GM18505 (cell line): ENCODE data around the gene EIF6.
A peak's percentile ranks its signal among the peaks of the same experiment; 100 is the strongest.
"Not testable (repeated sequence)": the region's sequence is repeated elsewhere in the genome, so short reads cannot be mapped to it uniquely, and the experiment has no call there.

Experiments
- ATAC-seq: cut with Tn5 transposase; IDR thresholded peaks from one replicate; pipeline ENCODE4 v1.9.1; 2021; ENCODE audit not compliant: unreplicated experiment
- POLR2A ChIP-seq: IDR thresholded peaks from 4 replicates; pipeline ENCODE4 v1.6.1; 2011; ENCODE audit warnings: borderline replicate concordance; ENCODE audit not compliant: insufficient read depth, insufficient read length; ENCODE audit errors: extremely low read depth

EIF6 gene

DNA sequence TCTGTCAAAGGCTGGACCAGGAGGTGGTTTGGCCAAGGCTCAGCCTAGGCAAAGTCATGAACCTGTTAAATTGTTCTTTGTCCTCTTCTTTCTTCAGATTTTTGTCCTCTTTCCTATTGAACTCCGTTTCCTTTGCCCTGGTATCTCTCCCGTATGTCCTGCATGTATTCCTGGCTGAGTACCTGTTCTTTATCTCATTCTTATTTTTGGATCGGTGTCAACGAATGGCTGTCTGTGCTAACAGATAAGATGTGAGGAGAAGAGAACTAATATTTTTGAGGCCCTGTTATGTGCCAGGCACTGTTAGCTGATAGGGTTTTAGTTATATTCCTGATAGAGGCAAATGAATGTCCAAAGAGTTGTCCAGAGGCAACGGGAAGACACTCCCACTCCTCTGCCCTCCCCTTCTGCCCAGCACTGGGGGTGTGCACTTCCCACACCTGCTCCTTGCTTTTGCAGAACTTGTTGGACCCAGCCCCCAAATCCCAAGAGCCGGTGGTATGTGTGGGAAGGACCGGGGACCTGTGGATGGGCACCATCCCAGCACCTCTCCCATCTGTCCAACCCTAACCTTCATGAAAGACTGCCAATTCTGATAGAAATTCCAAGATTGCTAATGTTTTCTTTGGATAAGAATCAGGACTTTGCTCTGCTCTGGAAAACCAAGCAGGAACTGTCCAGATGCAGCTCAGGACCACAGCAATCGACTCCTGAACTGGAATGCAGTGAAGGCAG, 27.2 kb downstream of the EIF6 start:
- TF ChIP-seq POLR2A = no peak

DNA sequence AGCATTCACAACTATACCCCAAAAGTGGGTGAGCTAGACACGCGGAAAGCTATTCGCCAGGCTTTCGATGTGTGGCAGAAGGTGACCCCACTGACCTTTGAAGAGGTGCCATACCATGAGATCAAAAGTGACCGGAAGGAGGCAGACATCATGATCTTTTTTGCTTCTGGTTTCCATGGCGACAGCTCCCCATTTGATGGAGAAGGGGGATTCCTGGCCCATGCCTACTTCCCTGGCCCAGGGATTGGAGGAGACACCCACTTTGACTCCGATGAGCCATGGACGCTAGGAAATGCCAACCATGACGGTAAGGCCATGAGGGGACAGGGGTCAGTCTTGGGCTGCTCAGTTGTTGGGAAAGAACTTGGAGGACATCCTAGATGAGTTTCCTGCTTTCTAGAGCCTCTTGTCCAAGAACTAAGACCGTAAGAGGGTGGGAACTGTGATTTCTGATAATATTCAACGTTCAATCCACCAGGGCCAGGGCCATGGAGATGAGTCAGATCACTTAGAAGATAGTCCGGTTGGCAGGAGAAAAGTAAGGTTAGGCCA, 30.0 kb downstream of the EIF6 start:
- no peak for ATAC-seq
- no peak for TF ChIP-seq POLR2A

More for the DNA sequence above, 27.2 kb downstream of the EIF6 start:
- ATAC-seq = no peak

DNA sequence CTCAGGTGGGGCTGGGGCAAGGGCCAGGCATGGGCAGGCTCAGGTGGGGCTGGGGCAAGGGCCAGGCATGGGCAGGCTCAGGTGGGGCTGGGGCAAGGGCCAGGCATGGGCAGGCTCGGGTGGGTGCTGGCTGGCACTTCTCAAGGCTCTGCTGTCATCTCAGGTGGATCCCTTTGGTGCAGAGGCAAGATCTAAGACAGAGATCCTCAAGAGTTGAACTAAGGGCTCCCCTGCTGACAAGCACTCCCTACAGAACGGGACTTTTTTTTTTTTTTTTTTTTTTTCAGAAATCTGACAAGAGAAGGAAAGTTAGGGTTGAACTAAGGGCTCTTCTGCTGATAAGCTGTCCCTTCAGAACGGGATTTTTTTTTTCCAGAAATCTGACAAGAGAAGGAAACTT, 31.6 kb downstream of the EIF6 start:
- no peak for TF ChIP-seq POLR2A
- ATAC-seq = no peak

DNA sequence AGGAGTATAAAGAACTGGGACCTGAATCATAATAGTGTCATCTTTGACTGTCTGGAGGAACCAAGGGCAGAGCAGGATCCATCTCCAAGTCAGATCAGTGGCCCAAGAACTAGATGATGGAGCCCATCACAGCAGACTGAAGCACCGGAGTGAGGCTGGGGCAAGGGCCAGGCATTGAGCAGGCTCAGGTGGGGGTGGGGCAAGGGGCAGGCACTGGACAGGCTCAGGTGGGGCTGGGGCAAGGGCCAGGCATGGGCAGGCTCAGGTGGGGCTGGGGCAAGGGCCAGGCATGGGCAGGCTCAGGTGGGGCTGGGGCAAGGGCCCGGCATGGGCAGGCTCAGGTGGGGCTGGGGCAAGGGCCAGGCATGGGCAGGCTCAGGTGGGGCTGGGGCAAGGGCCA, 32.0 kb downstream of the EIF6 start:
- not testable (repeated sequence) for ATAC-seq

DNA sequence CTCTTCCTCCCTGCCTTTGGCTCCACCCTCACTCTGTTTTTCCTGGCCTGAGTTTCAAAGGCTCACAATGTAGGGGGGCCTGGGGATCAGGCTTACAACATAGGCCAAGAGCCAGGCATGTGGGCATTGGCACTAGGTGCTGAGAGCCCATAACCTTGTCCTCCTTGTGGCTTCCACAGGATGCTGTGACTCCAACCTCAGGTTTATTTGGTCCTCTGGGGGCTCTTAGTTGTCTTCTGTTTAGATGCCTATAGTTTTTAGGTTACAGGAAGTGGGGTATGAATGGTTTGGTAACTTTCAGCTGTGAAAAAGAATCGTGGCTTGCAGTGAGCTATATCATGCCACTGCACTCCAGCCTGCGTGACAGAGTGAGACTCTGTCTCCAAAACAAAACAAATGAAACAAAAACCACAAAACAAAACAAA, 32.5 kb downstream of the EIF6 start:
- TF ChIP-seq POLR2A = no peak
- ATAC-seq = peak; percentile 66

DNA sequence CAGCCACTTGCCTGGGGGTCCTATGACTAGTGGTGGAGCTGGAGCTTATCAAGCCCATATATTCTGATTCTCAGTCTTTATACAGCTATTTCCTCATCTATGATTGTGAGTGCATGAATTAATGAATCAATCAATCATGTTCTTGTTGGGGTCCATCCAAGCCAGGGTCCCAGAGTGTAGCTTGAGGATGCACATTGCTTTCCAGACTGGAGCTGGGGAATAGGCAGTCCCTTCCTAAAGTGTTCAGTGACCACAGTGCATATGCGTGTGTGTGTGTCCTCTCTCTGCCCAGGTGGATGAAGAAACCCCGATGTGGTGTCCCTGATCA, 33.0 kb downstream of the EIF6 start:
- no peak for ATAC-seq

DNA sequence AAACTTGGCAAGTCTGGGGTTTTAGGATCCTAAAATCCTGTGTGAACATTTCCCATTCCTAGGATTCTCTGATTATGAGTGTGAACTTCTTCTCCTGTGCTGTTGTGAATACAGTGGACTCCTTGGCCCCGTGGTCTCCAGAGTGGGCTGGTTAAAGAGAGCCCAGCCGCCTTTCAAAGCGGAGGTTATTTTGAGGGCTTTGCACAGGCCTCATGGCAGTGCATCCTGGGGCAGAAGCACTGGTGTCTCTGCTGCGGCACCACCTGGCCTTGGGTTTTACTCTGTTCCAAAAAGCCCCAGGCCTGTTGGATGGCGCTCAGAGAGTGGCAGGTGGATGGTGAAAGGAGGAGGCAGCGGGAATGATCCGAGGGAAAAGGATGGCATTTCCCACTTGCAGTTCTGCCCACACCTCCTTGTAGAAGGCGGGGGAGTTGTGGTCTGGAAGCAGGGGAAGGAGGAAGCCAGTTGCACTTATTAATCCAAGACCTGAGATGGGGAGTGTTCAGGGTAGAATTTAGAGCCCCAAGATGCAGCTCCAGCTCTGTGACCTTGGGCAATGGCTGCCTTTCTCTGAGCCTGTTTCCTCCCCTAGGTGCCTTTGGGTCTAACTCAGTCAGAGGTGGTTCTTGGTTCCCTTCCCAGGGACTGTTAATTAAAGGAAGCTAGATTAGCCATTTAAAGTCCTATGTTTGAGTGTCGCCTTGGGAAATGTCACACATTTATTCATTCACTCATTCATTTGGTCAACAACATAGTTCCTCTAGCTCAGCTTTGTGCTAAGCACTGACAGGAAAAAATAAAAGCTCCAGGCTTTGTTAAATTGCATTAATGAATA, 35.7 kb downstream of the EIF6 start:
- no peak for ATAC-seq
- TF ChIP-seq POLR2A = no peak

More for the DNA sequence above, 33.0 kb downstream of the EIF6 start:
- TF ChIP-seq POLR2A = no peak

DNA sequence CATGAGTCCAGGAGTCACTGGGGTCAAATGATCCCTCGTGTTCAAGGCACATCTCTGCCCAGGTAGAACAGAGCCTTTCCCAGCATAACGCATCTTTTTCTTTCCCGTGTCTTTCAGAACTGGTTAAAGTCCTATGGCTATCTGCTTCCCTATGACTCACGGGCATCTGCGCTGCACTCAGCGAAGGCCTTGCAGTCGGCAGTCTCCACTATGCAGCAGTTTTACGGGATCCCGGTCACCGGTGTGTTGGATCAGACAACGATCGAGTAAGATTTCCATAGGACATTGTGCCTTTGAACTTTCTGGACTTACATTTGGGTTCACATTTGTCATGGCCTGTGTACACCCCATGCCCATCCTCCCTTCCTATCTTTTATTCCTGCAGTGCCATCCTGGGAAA, 37.8 kb downstream of the EIF6 start:
- no peak for ATAC-seq
- TF ChIP-seq POLR2A = no peak

DNA sequence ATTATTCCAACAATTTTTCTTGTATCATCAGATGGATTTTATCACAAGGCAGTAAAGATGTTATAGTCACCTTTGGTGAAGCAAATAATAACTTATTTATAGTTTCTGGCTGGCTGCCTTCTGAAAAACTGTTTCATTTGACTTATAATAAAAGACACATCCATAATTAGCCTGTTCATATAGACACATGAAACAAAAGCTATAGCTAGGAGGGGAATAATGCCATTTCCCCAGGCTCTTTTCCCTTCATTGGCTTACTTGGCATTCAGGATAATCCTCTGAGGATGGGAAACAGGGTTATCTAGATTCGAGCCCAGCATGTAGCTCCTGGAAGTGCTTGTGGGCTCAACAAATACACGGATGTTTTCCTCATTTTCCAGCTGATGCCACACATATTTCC, 40.6 kb downstream of the EIF6 start:
- ATAC-seq = no peak
- no peak for TF ChIP-seq POLR2A

DNA sequence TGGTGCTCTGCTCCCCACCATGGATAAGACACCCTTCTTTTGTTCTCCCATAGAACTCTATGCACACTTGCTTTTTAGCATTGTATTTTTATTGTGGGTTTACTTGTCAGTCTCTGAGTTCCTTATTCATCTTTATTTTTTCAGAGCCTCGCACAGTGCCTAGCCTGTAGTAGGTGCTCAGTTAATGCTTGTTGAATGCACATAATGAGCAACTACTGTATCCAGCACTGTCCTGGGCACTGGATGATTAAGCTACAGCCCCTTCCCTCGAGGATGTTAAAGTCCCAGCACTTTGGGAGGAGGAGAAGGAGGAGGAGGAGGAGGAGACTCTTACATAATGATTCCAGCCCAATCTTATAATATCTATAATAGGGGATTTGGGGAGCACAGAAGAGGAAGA, 41.3 kb downstream of the EIF6 start:
- no peak for TF ChIP-seq POLR2A
- ATAC-seq = no peak

DNA sequence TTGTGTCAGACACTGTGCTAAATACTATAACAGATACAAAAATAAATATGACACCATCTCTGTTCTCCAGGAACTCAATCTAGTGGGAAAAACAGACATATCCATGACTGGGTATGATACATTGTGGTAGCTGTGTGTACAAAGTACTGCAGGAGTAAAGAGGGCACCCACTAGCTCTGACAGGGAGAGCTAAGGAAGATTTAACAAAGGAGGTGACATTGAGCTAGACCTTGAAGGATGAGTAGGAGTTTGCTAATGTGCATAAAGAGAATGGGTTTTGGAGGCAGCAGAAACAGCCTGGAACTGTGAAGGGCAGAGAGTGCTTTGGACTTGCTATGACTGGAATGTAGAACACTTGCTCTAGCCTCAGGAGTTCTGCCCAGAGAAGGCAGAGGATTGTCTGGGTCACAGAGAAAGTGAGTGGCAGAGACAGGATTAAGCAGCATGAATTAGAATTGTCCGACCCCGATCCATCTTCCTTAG, 43.7 kb downstream of the EIF6 start:
- no peak for ATAC-seq

DNA sequence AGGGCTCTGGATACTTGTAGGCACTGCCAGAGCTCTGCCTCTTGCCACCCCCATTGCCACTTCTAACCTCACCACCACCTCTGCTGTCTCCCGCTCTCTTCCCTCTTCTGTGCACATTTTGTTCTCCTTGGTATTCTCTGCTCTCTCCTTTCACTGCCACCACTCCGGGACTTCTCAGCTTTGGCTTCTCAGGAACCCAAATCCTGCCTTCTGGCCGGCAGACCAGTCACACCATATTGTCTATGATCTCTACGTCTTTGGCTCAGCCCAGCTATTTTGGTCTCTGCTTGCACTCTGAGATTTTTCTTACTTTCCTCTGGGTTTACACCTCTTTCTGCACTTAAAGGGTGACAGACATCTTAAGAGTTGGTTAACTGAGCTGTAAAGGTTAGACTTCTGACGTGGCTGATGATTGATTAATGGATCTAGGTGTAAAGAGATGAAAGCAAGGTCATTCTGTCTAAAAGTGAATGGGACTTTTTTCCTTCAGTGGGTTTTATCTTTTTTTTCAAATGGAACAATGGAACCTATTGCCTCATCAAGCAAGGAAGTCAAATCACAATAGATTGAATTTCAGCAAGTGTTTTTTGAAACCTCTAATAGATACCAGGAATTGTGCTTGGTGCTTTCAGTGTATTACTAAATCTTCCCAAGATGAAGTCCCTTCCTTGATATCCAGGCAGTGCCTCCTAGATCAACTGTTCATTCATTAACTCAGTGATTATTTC, 44.3 kb downstream of the EIF6 start:
- no peak for ATAC-seq
- no peak for TF ChIP-seq POLR2A

More for the DNA sequence above, 43.7 kb downstream of the EIF6 start:
- TF ChIP-seq POLR2A = no peak

DNA sequence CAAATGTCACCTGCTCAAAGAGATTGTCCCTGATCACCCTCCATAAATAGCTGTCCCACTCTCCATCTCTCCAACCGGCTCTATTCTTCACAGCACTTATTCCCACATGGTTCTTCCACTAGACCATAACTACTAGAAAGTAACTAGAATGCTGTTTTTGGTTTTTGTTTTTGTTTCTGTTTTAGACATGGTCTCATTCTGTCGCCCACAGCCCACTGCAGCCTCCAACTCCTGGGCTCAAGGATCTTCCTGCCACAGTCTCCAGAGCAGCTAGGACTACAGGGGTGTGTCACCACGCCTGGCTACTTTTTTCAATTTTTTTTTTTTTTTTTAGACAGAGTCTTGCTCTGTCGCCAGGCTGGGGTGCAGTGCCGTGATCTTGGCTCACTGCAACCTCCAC, 45.8 kb downstream of the EIF6 start:
- no peak for TF ChIP-seq POLR2A
- ATAC-seq = no peak
